H1 (cell line): Measurements from ENCODE around the gene PHETA1. TPM values are rescaled to one million over a fixed set of nuclear protein-coding genes. Genes with fewer than 3 reads are reported as not detected.

Experiments used
- CHD7 ChIP-seq: fragments of 300-600 bp; sonication (generic); IDR thresholded peaks from 2 replicates; pipeline ENCODE4 v1.7.1; 2012; ENCODE audit warnings: low read length, moderate library complexity, mild to moderate bottlenecking, inconsistent platforms; ENCODE audit not compliant: insufficient replicate concordance
- polyA plus RNA-seq, 7 experiments: library from polyadenylated mRNA; depleted of rRNA in 3 of 7; stranded (reverse) in 5 of 7; unstranded in 2 of 7; fragments of >200 nt in 5 of 7; fragments of 200-250 nt in 2 of 7; gene quantifications; 1 replicate in 5 of 7; 2 replicates in 1 of 7; 4 replicates in 1 of 7; pipeline versions ENCODE4 v1.2.1 to v1.2.3, GENCODE V29; 2011 to 2013; ENCODE audit warnings: missing spikeins in 2 of 7, mixed read lengths in 2 of 7
- total RNA-seq: library from RNA; stranded (reverse); fragmentation: NEBNext Ultra II Directional; extraction: Animal tissue kit (Norgen Biotek cat#: 25700); gene quantifications from 2 replicates; pipeline ENCODE4 v1.2.1, GENCODE V29; 2021

The PHETA1 gene
- total and polyA plus RNA-seq, 2 of the 8 experiments (the other 6 are each of a cell fraction or from before 2014, with no cell fraction given): 5.2 to 12.3 TPM

- no peak for TF ChIP-seq CHD7
These were observed 15.9 kb downstream of the PHETA1 start (continued) for GRCh38 chr12:111353026-111353425.
